HG03045 (cell line): ENCODE results near the gene COL3A1.

Experiments used
- ATAC-seq: cut with Tn5 transposase; IDR thresholded peaks from one replicate; pipeline ENCODE4 v1.9.1; 2021; ENCODE audit warnings: mild to moderate bottlenecking, moderate library complexity; ENCODE audit not compliant: unreplicated experiment

COL3A1 gene

DNA sequence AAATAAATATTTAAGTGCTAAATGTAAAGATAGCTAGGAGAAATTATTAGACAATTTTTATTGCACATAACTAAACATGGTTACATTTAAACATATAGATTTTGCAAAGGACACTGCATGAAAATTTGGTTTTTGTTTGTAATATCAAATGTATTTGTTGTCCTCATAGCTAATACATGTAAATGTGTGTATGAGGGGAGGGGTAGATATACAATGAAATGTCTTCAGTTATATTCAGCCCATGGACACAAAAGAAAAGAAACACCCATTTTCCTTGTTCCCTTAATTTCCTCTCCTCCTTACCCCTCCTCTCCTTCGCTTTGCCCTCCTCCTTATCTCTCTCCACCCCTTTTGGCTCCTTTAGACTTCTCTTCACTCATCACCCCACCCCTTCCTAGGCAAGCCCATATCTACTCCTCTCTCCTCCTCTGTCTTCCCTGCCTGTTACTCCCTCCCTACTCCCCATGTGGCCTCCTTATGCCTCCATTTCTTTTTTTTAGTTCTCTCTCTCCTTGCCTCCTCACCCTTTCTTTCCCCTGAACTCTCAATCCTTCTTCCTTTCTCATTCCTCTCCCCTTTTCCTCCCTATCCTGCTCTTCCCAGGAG lies 1.4 kb downstream of the COL3A1 start:
- ATAC-seq: no peak

DNA sequence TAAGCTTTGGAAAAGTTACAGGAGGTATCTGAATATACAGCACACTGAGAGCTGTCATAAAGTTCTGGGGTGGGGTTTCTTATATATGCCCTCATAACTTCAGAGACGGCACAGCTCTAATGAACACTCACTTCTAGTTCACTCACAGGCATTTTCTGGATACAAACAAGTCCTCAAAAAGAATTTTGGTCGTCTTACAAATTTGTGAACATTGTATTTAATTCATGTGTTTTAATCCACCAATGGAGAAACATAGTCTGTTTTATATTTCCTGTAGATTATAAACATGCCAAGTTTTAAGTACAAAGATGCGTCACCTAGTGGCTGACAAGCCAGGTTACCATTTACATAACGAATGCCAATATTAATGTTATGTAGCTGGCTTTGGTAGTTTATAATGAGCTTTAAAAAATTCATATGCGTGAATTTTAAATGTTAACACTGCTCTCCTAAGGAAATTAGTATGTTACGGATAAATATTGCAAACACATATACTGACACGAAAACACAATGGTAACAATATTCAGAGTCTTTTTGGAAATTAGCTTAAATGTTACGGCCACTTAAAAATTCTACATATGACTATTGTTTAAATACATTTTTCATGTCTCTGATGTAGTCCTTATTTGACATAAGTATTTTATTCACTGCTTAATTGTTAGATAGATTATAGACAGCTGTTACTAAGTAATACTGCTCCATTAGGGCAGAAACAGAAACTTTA lies 2.5 kb downstream of the COL3A1 start:
- no peak for ATAC-seq

DNA sequence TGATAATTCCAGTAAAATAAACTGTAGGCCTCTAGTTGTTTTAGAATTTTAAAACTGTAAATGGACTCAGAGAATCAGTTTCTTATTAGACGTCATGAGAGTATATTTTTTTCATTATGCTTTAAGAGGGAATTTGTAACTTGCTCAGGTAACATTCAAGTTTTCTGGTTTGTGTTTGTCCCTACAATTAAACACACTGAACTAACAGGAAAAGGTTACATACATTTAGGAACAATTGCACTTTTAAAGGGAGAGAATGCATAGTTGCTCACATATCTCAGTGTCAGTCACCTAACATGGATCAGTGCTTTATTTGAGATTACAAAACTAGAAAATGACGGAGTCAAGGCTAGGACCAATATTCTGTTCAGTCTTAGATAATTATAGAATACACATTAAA lies 3.1 kb downstream of the COL3A1 start:
- no peak for ATAC-seq

DNA sequence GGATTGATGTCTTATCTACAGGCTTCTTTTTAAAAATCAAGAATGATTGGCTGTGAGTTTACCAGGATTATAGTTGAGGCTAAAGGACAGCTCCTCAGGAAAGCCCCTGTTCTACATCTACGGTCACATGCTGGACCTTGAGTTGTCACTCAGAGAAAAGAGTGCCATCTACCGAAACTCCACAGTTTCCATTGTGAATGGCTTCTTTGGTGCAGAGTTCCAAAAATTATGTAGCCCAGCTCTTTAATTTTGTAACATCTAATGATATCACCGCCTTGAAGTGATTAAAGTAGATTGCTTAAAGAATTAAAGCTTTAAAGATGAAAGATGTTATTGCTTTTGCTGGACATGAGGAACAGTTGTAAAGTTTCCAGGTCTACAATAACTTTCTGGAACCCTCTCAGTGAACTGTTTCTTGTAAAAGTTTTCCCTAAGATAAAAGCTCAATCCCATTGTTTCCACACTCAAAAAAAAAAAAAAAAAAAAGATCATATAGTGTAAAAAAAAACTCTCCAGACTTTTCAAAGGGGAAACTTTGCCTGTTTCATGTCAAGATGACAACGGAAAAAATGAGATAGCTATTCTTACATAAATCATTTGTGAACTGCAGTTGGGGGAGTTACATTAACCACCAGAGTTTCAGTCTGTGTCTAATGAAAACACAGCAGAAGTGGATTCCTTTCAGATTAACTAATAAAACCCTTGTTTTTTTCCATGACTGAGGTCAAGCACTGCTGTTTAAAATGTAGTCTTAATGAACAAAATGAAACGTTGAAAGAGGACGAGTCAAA lies 4.3 kb downstream of the COL3A1 start:
- ATAC-seq: peak; percentile 83

DNA sequence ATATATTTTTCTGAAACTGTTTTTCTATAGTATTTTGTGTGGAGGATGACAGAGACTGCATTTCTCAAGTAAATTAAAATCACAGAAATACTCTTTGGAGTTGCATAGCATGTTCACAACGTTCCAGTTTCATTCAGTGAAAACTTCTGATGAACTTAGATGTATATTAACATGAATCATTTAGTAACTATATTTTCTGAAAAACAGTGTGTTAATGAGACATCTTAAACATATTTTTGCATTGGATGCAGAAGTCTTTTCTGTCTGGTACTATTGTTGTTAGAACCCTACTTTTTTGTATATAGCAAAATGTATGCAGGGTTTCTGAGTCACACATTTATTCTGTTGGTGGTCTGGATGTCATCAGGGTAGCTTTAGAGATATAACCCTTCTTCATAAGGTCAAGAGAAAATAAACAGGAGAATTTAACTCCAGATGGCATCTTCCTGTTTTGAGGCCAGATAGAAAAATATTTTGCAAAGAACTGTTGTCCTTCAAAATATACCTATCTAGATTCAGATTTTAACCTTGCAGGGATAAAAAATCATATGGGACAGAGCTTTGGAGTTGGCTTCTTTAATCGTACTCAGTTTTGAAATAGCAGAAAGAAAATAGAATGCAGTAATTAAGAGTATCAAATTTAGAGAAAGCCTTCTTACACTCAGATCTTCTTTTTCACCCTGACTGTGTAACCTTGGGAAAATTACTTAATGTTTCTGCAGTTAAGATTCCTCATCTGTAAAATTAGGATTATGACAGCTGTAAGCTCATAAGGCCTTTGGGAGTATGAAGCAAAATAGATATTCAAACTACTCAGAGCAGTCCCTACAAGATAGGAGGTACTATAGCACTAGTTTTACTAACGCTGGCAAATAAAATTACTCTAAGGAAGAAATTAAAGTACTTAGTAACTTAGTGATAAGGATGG lies 5.3 kb downstream of the COL3A1 start:
- peak; percentile 2 for ATAC-seq

DNA sequence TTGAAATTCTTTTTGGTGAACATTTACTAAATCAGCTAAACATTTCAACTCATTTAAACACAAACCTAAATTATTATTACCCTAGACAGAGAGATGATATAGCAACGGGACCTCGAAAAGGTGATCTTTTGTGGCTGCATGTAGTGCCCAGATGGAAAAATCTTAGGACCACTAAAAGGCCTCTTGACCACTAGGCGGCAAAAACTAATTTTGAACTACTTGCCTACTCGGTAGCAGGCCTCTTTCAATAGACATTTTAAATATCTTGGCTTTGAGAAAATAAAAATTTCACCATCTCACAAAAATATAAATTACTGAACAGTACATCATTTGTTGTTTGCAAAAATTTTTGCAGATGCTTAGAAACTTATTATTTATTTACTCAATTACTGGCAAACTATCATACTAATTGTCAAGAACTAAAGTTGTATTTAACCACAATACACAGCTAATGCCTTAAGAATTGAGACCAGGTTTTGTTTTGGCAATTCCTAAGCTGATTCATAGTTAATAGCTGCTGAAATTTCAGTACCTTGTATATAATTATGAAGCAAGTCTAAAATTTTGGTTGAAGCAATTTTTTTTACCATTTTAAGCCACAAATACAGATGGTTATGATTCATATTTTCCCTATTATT lies 9.4 kb downstream of the COL3A1 start:
- no peak for ATAC-seq

DNA sequence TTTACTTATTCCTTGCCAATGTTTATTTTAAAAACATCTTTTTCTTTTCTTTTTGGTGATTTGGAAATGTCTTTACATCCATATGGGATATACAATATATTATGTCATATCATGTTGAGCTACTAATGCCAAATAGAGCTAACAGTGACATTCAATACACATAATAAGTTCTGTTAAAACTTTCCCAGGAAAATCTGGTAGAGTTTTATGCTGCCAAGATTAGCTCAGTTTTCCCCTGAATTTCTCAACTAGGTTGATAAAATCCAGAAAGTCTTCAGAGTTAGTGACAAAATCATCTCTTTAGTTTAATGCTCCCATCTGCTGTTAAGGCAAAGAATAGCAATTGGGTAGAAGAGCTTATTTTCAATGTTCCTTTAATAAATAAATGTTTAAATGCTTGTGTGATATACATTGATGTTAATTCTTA lies 9.9 kb downstream of the COL3A1 start:
- ATAC-seq: no peak

DNA sequence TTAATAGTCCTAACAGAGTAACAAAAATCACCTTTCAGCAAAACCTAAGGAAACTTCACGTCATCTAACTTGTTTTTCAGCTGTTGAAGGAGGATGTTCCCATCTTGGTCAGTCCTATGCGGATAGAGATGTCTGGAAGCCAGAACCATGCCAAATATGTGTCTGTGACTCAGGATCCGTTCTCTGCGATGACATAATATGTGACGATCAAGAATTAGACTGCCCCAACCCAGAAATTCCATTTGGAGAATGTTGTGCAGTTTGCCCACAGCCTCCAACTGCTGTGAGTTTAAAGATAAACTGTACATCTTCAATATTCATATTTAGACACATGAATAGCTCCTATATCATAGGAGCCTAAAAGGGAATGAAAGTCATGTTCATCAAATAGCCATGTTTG lies 10.5 kb downstream of the COL3A1 start:
- no peak for ATAC-seq

DNA sequence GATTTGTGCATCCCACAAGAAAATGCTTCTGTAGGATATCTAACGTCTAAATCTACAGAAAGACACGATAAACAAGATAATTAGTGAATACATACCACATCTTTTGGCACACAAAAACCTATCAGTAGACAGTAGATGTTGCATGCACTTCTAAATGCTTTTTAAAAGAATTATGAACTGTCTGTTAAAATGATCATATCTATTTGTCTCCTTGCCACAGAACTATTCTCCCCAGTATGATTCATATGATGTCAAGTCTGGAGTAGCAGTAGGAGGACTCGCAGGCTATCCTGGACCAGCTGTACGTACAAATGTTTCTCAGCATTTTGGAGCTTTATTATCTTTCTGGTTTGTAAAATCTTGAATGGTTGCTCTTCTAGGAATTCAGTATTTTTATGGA lies 12.7 kb downstream of the COL3A1 start:
- no peak for ATAC-seq

DNA sequence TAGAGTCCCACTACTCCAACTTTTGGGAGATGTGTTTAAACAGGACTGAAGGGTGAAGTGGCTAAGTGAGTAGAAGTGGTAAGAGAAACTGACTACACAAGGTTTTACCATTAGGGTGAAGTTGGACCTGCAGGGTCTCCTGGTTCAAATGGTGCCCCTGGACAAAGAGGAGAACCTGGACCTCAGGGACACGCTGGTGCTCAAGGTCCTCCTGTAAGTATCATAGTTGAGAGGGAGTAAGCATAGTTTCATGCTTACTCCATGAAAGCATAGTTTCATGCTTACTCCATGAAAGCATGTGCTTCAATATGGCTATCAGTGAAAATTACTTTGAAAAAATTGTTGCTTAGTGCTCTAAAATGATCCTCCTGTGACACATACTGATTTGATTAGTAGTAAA lies 19.1 kb downstream of the COL3A1 start:
- no peak for ATAC-seq

DNA sequence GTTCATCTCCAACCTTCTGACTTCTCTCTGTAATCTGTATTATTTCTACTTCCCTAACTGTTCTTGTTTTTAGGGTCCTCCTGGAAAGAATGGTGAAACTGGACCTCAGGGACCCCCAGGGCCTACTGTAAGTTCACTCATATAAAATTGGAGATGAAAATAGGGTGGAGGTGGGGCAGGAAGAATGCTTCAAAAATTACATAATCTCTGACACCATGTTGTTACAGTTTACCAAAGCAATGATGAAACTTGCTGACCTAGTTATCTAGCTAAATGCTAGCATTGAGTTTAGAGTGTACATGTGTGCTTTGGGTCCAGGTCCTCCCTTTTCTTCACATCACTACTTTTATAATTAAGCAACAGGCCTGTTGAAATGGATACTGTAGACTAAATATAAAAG lies 23.1 kb downstream of the COL3A1 start:
- ATAC-seq: no peak

DNA sequence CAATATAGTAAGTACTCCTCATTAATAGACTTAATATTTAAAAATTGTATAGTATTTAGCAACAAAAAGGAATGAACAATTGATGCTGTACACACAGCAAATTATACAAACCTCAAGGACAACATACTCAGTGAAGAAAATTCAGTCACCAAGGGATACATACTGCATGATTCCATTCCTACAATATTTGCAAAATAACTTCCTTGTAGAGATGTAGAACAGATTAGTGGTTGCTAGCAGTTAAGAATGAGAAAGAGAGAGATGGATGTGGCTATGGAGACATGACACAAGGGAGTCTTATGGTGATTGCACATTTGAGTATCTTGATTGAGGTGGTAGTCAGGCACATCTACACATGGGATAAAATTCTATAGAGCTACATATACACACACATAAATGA lies 26.0 kb downstream of the COL3A1 start:
- ATAC-seq: no peak

DNA sequence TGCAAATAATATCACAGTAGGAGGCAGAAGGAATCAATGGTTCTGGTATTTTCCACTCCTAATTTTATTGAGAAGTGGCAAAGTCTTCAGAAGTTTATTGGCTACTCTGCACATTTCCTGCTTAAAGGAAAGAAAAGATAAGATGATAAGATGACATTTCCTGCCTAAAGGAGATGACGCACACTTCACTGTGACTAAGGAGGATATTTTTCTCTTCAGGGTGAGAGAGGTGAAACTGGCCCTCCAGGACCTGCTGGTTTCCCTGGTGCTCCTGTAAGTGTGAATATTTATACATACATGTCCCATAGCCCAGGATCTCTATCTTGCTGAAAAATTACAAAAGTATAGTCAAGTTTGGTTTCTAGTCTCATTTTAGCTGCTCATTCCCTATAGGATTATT lies 27.9 kb downstream of the COL3A1 start:
- ATAC-seq: no peak

DNA sequence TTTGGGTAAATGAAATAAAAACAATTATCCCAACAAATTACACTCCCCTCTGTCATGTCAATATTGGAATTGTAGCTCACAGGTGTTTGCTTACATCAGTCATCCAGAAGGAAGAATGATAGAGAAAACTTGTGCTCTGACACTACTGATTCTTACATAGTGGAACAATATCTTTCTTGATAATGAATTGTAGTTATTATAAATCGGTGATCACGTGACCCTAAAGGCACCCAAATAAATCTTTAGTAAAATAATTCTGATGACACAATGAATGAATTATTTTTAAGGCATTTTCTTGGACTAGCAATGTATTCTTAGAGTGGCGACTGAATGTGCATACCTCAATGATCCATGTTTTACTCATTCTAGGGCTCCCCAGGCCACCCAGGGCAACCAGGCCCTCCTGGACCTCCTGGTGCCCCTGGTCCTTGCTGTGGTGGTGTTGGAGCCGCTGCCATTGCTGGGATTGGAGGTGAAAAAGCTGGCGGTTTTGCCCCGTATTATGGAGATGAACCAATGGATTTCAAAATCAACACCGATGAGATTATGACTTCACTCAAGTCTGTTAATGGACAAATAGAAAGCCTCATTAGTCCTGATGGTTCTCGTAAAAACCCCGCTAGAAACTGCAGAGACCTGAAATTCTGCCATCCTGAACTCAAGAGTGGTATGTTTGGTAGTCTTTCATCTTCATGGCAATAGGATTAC lies 34.5 kb downstream of the COL3A1 start:
- no peak for ATAC-seq

DNA sequence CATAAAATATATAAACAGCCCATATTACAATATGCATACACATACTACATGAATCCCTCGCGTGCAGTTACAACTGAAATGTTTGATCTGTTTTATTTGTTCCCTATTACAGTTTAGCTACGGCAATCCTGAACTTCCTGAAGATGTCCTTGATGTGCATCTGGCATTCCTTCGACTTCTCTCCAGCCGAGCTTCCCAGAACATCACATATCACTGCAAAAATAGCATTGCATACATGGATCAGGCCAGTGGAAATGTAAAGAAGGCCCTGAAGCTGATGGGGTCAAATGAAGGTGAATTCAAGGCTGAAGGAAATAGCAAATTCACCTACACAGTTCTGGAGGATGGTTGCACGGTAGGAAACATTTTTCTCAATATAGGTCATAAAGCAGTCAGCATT lies 36.4 kb downstream of the COL3A1 start:
- no peak for ATAC-seq

DNA sequence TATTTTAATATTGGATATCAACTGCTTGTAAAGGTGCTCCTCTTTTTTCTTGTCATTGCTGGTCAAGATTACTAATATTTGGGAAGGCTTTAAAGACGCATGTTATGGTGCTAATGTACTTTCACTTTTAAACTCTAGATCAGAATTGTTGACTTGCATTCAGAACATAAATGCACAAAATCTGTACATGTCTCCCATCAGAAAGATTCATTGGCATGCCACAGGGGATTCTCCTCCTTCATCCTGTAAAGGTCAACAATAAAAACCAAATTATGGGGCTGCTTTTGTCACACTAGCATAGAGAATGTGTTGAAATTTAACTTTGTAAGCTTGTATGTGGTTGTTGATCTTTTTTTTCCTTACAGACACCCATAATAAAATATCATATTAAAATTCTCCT lies 38.2 kb downstream of the COL3A1 start:
- no peak for ATAC-seq

DNA sequence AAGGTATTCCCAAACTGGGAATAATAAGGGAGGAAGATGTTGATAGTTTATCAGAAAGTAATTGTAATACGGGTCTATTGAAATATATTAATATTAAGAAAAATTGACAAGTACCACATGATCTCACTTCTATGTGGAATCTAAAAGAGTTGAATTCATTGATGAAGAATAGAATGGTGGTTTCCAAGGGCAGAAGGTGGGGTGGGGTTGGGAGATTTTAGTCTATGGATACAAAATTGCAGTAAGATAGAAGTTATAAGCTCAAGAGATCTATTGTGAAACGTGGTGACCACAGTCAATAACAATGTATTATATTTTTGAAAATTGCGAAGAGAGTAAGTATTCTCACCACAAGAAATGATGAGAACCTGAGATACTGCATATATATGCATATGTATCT lies 38.9 kb downstream of the COL3A1 start:
- no peak for ATAC-seq

DNA sequence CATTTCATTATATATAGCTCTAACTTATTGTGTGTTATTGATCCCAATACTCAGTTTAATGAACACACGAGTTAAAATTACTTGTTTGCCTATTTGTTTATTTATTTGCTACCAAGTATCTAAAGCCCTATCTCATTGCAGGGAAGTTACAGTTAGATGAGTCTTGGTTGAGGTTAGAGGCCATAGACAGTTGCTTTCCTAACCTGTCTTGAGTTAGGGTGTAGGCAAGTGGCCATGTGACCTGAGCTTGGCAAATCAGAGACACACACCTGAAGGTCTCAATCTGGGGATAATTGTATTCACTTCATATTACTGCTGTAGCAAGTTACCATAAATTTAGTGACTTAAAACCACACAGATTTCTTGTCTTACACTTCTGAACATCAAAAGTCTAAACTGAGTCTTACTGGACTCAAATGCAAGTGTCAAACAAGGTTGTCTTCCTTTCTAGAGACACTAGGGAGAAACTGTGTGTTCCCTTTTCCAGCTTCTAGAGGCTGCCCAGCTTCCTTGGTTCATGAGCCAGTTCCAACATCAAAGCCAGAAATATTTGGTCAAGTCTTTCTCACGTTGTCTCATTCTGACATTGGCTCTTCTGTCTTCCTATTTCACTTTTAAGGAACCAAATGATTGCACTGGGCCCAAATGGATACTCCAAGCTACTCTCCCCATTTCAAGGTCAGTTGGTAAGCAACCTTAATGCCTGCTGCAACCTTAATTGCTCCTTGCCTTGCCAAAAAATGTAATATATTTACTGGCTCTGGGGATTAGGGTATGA lies 39.7 kb downstream of the COL3A1 start:
- ATAC-seq: no peak

DNA sequence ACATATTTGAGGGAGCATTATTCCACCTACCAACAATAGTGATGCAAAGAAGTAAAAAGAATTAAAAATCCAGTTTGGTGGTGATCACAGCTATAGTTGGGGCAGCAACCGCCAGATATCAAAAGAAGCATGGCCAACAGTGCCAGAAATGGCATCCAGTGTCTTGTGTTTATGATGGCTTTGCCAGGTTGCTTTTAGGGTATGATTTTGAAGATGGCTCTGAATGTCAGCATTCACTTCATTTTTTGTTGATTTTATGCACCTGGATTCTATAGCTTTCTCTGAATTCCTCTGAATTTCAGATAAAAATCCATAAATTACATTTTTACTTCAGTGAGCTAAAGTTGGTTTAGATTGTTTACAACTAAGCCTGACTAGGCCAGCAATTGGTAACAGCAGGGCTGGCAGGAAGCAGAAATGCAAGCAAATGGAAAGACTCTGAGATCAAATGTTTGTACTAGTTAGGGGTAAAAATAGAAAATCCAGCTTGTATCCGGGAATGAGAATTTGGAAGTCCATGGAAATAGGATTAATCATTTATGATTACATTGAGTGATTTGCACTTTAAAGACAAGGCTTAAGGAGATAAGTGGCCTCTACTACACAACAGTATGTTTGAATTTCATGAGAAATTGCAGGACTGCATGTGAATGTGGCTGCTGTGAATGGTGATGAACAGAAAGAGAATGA lies 40.4 kb downstream of the COL3A1 start:
- ATAC-seq: no peak
